Right cardiac atrium (tissue), 5 donors: ENCODE results near the gene OR5A2. TPM values are rescaled to one million over a fixed set of nuclear protein-coding genes. Genes with fewer than 3 reads are reported as not detected.

Source experiments
- ATAC-seq, 2 donors: fragments of 200-7000 bp; cut with Tn5 transposase; one replicate each; pipeline versions ENCODE4 v1.8.0 to v1.9.1; 2020; ENCODE audit warnings: moderate library complexity in 2 of 2, mild to moderate bottlenecking in 1 of 2
- DNase-seq, 3 donors: peaks; one replicate each; pipeline ENCODE4 v3.0.0-alpha.2; 2020
- H3K27ac ChIP-seq: one replicate; pipeline ENCODE4 v1.5.1; 2013; ENCODE audit warnings: mild to moderate bottlenecking, low read length, control low read depth, moderate library complexity
- H3K27me3 ChIP-seq: one replicate; pipeline ENCODE4 v1.6.1; 2013; ENCODE audit not compliant: control insufficient read depth, insufficient read depth
- H3K4me1 ChIP-seq: one replicate; pipeline ENCODE4 v1.6.1; 2013; ENCODE audit warnings: low read length; ENCODE audit not compliant: control insufficient read depth, insufficient read depth
- H3K4me3 ChIP-seq: one replicate; pipeline ENCODE4 v1.5.1; 2013; ENCODE audit warnings: low read length, control low read depth
- H3K9me3 ChIP-seq: one replicate; pipeline ENCODE4 v1.6.1; 2013; ENCODE audit warnings: low read length; ENCODE audit not compliant: control insufficient read depth
- WGBS: extraction: QIAGEN DNeasy Blood & Tissue Kit; methylation state at CpG from one replicate; pipeline ENCODE4 v1.1.7; 2013; 5-methylcytosine and 5-hydroxymethylcytosine counted together
- intact Hi-C, 4 donors: fragments of 100-400 bp; cut with DNase I; formaldehyde crosslinking; loops; one replicate each; pipeline versions ENCODE4 v1.11.0 to v1.14.0; 2022 to 2023
- polyA plus RNA-seq: library from polyadenylated mRNA; stranded (reverse); fragments of 200-250 nt; gene quantifications from one replicate; pipeline ENCODE4 v1.2.3, GENCODE V29; 2013
- total RNA-seq, 4 donors: library from RNA; stranded (reverse); fragmentation: NEBNext Ultra II Directional; extraction: Animal tissue kit (Norgen Biotek cat#: 25700); gene quantifications; one replicate each; pipeline ENCODE4 v1.2.1, GENCODE V29; 2021
- donor health status: healthy with polysubstance abuse.
- donor health status: DM: no; HTN: yes; CAD: no.
- donor health status: DM: no; HTN: no; CAD: no.
- donor health status: DM: no; HTN: yes; CAD: no; lungs with severe emphysema.
- donor health status: DM: yes; HTN: yes; CAD: no.

Gene OR5A2
- total and polyA plus RNA-seq, 5 donors, result not detected

- intact Hi-C loops, result no loop called here
- H3K9me3 ChIP-seq, result no peaks in the 10 kb centered on the region
- no peak for ATAC-seq
These were observed 812 bp upstream of the OR5A2 start for GRCh38 chr11:59427068-59427382.

DNA sequence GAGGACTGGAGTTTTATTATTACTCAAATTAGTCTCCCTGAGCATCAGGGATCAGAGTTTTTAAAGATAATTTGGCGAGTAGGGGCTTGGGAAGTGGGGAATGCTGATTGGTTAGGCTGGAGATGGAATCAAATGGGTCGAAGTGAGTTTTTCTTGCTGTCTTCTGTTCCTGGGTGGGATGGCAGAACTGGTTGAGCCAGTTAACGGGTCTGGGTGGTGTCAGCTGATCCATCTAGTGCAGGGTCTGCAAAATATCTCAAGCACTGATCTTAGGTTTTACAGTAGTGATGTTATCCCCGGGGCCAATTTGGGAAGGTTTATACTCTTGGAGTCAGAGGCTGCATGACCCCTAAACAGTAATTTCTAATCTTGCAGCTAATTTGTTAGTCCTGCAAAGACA is 1.1 kb downstream of the OR5A2 start:
- Histone ChIP-seq H3K9me3 (no peaks in the 10 kb centered on the region), H3K4me3 (no peak overlapping the region), H3K27ac (no peak overlapping the region), H3K4me1 (no peaks in the 10 kb centered on the region), H3K27me3 (no peaks in the 10 kb centered on the region)
- 59% methylated on average over 4 of the region's 4 CpGs for WGBS
- intact Hi-C loops, result no loop called here
- ATAC-seq, result no peak
- no peak for DNase-seq

More at GRCh38 chr11:59427068-59427382, 812 bp upstream of the OR5A2 start:
- DNase-seq, result no peak
- Histone ChIP-seq H3K27me3 (no peaks in the 10 kb centered on the region), H3K4me3 (no peak overlapping the region), H3K27ac (no peak overlapping the region), H3K4me1 (no peaks in the 10 kb centered on the region)

- Histone ChIP-seq H3K27ac (no peak overlapping the region), H3K27me3 (no peaks in the 10 kb centered on the region), H3K9me3 (no peaks in the 10 kb centered on the region), H3K4me3 (no peak overlapping the region), H3K4me1 (no peaks in the 10 kb centered on the region)
- intact Hi-C loops, result no loop called here
- WGBS, result 74% methylated on average over 2 of the region's 2 CpGs
- ATAC-seq (no peak), DNase-seq (no peak)
These were observed 2.4 kb downstream of the OR5A2 start for GRCh38 chr11:59423835-59424234.

- Histone ChIP-seq H3K27ac (no peak overlapping the region), H3K4me1 (no peaks in the 10 kb centered on the region), H3K4me3 (no peak overlapping the region), H3K27me3 (no peaks in the 10 kb centered on the region), H3K9me3 (no peaks in the 10 kb centered on the region)
- intact Hi-C loops, result no loop called here
- WGBS, result 75% methylated on average over 2 of the region's 2 CpGs
- ATAC-seq, result no peak
- no peak for DNase-seq
These were observed 8.1 kb downstream of the OR5A2 start for GRCh38 chr11:59418156-59418555.

GRCh38 chr11:59417023-59417422 is 9.2 kb downstream of the OR5A2 start:
- intact Hi-C loops, result no loop called here
- WGBS, result 69% methylated on average over 5 of the region's 5 CpGs
- Histone ChIP-seq H3K4me3 (no peak overlapping the region), H3K9me3 (no peaks in the 10 kb centered on the region), H3K27me3 (no peaks in the 10 kb centered on the region), H3K27ac (no peak overlapping the region), H3K4me1 (no peaks in the 10 kb centered on the region)
- DNase-seq, result no peak
- no peak for ATAC-seq

GRCh38 chr11:59416613-59417012 is 9.6 kb downstream of the OR5A2 start:
- WGBS, result 88% methylated on average over 5 of the region's 5 CpGs
- ATAC-seq (no peak), DNase-seq (no peak)
- Histone ChIP-seq H3K4me1 (no peaks in the 10 kb centered on the region), H3K9me3 (no peaks in the 10 kb centered on the region), H3K27ac (no peak overlapping the region), H3K4me3 (no peak overlapping the region), H3K27me3 (no peaks in the 10 kb centered on the region)
- intact Hi-C loops, result no loop called here

DNA sequence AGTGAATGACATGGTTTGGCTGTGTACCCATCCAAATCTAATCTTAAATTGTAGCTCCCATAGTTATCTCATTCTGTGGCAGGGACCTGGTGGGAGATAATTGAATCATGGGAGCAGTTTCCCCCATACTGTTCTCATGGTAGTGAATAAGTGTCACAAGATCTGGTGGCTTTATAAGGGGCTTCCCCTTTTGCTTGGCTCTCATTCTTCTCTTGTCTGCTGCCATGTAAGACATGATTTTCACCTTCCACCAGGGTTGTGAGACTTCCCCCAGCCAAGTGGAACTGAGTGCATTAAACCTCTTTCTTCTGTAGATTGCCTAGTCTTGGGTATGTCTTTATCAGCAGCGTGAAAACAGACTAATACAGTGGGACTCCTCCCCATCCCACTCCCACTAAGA is 11.1 kb downstream of the OR5A2 start:
- Histone ChIP-seq H3K27me3 (no peaks in the 10 kb centered on the region), H3K27ac (no peak overlapping the region), H3K9me3 (no peaks in the 10 kb centered on the region), H3K4me1 (no peaks in the 10 kb centered on the region), H3K4me3 (no peak overlapping the region)
- no peak for DNase-seq
- no peak for ATAC-seq
- WGBS, result 71% methylated on average over 1 of the region's 1 CpG
- intact Hi-C loops, result no loop called here

- Histone ChIP-seq H3K27me3 (no peaks in the 10 kb centered on the region), H3K4me3 (no peak overlapping the region), H3K27ac (no peak overlapping the region), H3K4me1 (no peaks in the 10 kb centered on the region), H3K9me3 (no peaks in the 10 kb centered on the region)
- ATAC-seq (no peak), DNase-seq (no peak)
- 64% methylated on average over 2 of the region's 2 CpGs for WGBS
- intact Hi-C loops, result no loop called here
These were observed 12.6 kb downstream of the OR5A2 start for GRCh38 chr11:59413646-59414045.

DNA sequence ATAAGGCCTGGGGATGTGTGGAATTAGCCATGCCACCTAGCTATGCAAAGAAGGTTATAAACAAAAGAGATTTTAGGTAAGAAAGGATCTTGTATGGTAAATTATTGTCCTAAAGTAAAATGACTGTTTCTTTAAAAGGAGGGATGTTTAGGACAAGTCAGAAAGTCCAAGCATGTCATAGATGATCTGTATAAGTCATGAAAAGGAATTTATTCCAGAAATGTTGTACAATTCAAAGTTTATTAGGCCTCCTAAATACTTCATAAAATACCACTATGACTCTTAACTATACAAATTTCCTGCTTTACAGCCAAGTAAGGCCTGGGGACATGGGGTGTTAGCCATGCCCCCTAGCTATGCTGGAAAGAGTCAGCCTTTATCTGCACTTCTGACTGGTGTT is 22.7 kb downstream of the OR5A2 start:
- Histone ChIP-seq H3K4me1 (no peaks in the 10 kb centered on the region), H3K27me3 (no peaks in the 10 kb centered on the region), H3K4me3 (no peak overlapping the region), H3K9me3 (no peaks in the 10 kb centered on the region), H3K27ac (no peak overlapping the region)
- no peak for DNase-seq
- intact Hi-C loops, result no loop called here
- no peak for ATAC-seq

DNA sequence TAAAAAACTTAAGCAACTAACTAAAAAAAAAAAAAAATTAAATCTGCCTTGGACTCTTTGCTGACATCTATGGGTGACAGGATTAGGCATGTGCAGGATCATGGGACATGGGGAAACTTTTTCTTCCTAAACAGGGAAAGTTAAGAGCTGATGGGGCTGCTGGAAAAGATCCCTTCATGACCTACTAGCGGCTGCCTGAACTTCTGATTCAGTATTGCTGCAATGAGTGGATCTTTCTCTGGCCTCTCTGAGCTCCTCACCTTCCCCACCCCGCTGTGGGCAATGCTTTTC is 25.0 kb downstream of the OR5A2 start:
- 34% methylated on average over 2 of the region's 2 CpGs for WGBS
- intact Hi-C loops, result no loop called here
- H3K27ac ChIP-seq, result no peak overlapping the region

DNA sequence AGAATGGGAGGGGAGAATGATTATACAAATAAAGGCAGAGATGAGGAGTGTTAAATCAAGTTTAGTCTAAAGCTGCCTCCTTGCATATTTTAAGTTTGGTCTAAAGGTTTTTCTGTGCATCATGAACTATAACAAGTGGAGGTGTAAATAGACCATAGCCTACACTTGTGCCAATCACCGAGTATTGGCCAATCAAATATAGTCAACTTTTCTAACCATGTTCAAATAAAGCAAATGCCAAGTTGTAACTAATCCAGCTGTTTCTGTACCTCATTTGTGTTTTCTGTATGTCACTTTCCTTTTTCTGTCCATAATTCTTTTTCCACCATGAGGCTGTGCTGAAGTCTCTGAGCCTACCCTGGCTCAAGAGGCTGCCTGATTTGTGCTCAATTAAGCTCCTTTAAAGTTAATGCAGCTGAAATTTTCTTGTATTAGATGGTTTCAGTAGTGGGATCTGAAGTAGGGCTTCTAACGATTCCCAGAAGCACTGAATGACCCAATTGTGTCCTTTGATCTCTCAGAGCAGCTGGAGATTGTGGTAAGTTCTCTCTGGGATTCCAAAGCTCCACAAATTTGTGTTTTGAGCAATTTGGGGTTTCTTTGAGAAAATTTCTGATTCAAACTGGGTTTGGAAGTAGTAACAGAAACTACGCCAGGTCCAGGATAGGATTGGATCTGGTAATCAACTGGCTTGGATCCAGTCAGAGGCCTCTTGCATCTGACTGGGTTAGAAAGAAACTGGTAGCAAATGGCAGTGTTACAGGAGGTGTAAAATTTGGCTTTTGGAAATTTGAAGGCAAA is 25.6 kb downstream of the OR5A2 start:
- intact Hi-C loops, result no loop called here
- WGBS, result 74% methylated on average over 3 of the region's 3 CpGs

More for the DNA sequence above, 25.0 kb downstream of the OR5A2 start:
- Histone ChIP-seq H3K4me1 (no peaks in the 10 kb centered on the region), H3K4me3 (no peak overlapping the region), H3K27me3 (no peaks in the 10 kb centered on the region), H3K9me3 (no peaks in the 10 kb centered on the region)
- DNase-seq, result no peak
- ATAC-seq, result no peak

DNA sequence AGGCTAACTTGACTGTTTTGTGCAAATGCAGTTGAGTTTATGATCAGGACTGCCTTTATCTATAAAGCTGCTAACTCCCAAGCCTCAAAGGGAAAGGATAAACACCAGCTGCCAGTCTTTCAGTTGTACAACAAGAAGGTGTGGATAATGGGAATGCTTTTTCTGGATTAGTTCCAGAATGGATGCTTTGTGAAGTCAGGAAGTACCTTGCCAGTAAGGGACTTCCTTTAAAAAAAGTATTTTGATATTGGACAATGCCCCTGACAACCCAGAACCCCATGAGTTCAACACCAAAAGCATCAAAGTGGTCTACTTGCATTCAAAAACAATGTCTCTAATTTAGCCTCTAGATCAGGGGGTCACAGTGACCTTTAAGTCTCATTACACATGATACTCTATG is 32.0 kb downstream of the OR5A2 start:
- H3K27ac ChIP-seq, result no peak overlapping the region
- no peak overlapping the region for H3K4me3 ChIP-seq
- no peak for DNase-seq
- no peaks in the 10 kb centered on the region for H3K27me3 ChIP-seq
- intact Hi-C loops, result no loop called here
- no peak for ATAC-seq
- H3K9me3 ChIP-seq, result no peaks in the 10 kb centered on the region
- no peaks in the 10 kb centered on the region for H3K4me1 ChIP-seq

More for the DNA sequence above, 25.6 kb downstream of the OR5A2 start:
- ATAC-seq (no peak), DNase-seq (no peak)
- Histone ChIP-seq H3K9me3 (no peaks in the 10 kb centered on the region), H3K27ac (no peak overlapping the region), H3K27me3 (no peaks in the 10 kb centered on the region), H3K4me3 (no peak overlapping the region), H3K4me1 (no peaks in the 10 kb centered on the region)
